Neuronal stem cell (in vitro differentiated cells): ENCODE data around the gene WBP2.
"Not testable (repeated sequence)": the region's sequence is repeated elsewhere in the genome, so short reads cannot be mapped to it uniquely, and the experiment has no call there.

Experiments
- DNase-seq: peaks from one replicate; pipeline ENCODE4 v3.0.0-alpha.2; 2013; ENCODE audit warnings: low spot score
- H2AFZ ChIP-seq: one replicate; pipeline ENCODE4 v1.6.1; 2013; ENCODE audit warnings: mild to moderate bottlenecking, low read length, inconsistent platforms
- H2AK5ac ChIP-seq: 2 replicates; pipeline ENCODE4 v1.6.1; 2013; ENCODE audit warnings: low read depth, mild to moderate bottlenecking, inconsistent platforms, low read length, moderate library complexity, mixed read lengths
- H2BK120ac ChIP-seq: 2 replicates; pipeline ENCODE4 v1.6.1; 2013; ENCODE audit warnings: low read depth, mild to moderate bottlenecking, inconsistent platforms, low read length, moderate library complexity, mixed read lengths
- H2BK12ac ChIP-seq: one replicate; pipeline ENCODE4 v1.6.1; 2013; ENCODE audit warnings: low read length, inconsistent platforms
- H2BK15ac ChIP-seq: 2 replicates; pipeline ENCODE4 v1.6.1; 2013; ENCODE audit warnings: mild to moderate bottlenecking, low read length, inconsistent platforms, mixed read lengths
- H2BK5ac ChIP-seq: one replicate; pipeline ENCODE4 v1.6.1; 2013; ENCODE audit warnings: inconsistent platforms, mild to moderate bottlenecking, low read length, moderate library complexity
- H3K14ac ChIP-seq: one replicate; pipeline ENCODE4 v1.6.1; 2013; ENCODE audit warnings: low read length, inconsistent platforms
- H3K18ac ChIP-seq: 2 replicates; pipeline ENCODE4 v1.6.1; 2013; ENCODE audit warnings: low read length, inconsistent platforms
- H3K23ac ChIP-seq: 2 replicates; pipeline ENCODE4 v1.6.1; 2013; ENCODE audit warnings: low read depth, mild to moderate bottlenecking, mixed read lengths, low read length, inconsistent platforms; ENCODE audit not compliant: poor library complexity
- H3K27ac ChIP-seq: replicated peaks from 3 replicates; pipeline ENCODE4 v1.5.1; 2013; ENCODE audit warnings: low read length, inconsistent platforms
- H3K27me3 ChIP-seq, 3 experiments: 2 replicates each; pipeline ENCODE4 v1.6.1; 2013; ENCODE audit warnings: low read length in 3 of 3, mild to moderate bottlenecking in 2 of 3, inconsistent platforms in 1 of 3, low read depth in 1 of 3, mixed read lengths in 1 of 3, moderate library complexity in 1 of 3; ENCODE audit not compliant: control insufficient read depth in 3 of 3, insufficient read depth in 3 of 3
- H3K36me3 ChIP-seq, 2 donors: replicated peaks in 1 of 2; 2 replicates each; pipeline ENCODE4 v1.6.1; 2013; ENCODE audit warnings: low read length in 2 of 2; ENCODE audit not compliant: control insufficient read depth in 2 of 2, insufficient read depth in 2 of 2
- H3K4ac ChIP-seq: 2 replicates; pipeline ENCODE4 v1.6.1; 2013; ENCODE audit warnings: inconsistent platforms, mild to moderate bottlenecking, low read length, moderate library complexity
- H3K4me1 ChIP-seq, 2 donors: 1 replicate in 1 of 2; 2 replicates in 1 of 2; pipeline ENCODE4 v1.6.1; 2013; ENCODE audit warnings: low read length in 2 of 2, low read depth in 1 of 2; ENCODE audit not compliant: control insufficient read depth in 2 of 2, insufficient read depth in 1 of 2
- H3K4me2 ChIP-seq: one replicate; pipeline ENCODE4 v1.6.1; 2013; ENCODE audit warnings: mild to moderate bottlenecking, low read length, inconsistent platforms; ENCODE audit not compliant: insufficient read depth, poor library complexity, severe bottlenecking
- H3K4me3 ChIP-seq, 2 donors: 2 replicates each; pipeline ENCODE4 v1.5.1; 2013; ENCODE audit warnings: low read length in 2 of 2, mild to moderate bottlenecking in 2 of 2, inconsistent platforms in 1 of 2, moderate library complexity in 1 of 2
- H3K79me1 ChIP-seq: one replicate; pipeline ENCODE4 v1.6.1; 2013; ENCODE audit warnings: low read depth, mild to moderate bottlenecking, inconsistent platforms, low read length, moderate library complexity
- H3K9ac ChIP-seq: one replicate; pipeline ENCODE4 v1.6.1; 2013; ENCODE audit warnings: mild to moderate bottlenecking, low read depth, low read length, inconsistent platforms; ENCODE audit not compliant: poor library complexity
- H3K9me3 ChIP-seq, 2 donors: replicated peaks in 1 of 2; 2 replicates each; pipeline versions ENCODE3 to v1.6.1; 2013; ENCODE audit warnings: low read length in 2 of 2, mild to moderate bottlenecking in 2 of 2, inconsistent platforms in 1 of 2, low read depth in 1 of 2, mixed read lengths in 1 of 2, moderate library complexity in 1 of 2; ENCODE audit not compliant: control insufficient read depth in 2 of 2, insufficient read depth in 1 of 2
- H4K8ac ChIP-seq: one replicate; pipeline ENCODE4 v1.6.1; 2013; ENCODE audit warnings: low read depth, mild to moderate bottlenecking, inconsistent platforms, low read length, moderate library complexity
- H4K91ac ChIP-seq: one replicate; pipeline ENCODE4 v1.6.1; 2013; ENCODE audit warnings: low read length, low read depth, mild to moderate bottlenecking, inconsistent platforms; ENCODE audit not compliant: poor library complexity
- WGBS, 2 donors: extraction: QIAGEN DNeasy Blood & Tissue Kit; methylation state at CpG; one replicate each; pipeline ENCODE4 v1.1.7; 2013; ENCODE audit warnings: missing lambda C conversion rate in 2 of 2, mixed read lengths in 1 of 2; ENCODE audit not compliant: insufficient read length in 2 of 2, insufficient replicate concordance in 1 of 2; ENCODE audit errors: extremely low coverage in 2 of 2; 5-methylcytosine and 5-hydroxymethylcytosine counted together

WBP2 gene

GRCh38 chr17:75811174-75811573, 44.0 kb downstream of the WBP2 start:
- peaks cover 30% of the 10 kb centered on the region for H3K79me1 ChIP-seq
- no peak overlapping the region for H2BK15ac ChIP-seq
- H3K36me3 ChIP-seq, result peaks cover 54 to 87% of the 10 kb centered on the region in 2 donors
- no peak overlapping the region for H3K4me3 ChIP-seq
- no peak for DNase-seq
- H3K4me1 ChIP-seq, result peaks cover 0 to 3% of the 10 kb centered on the region in 2 donors
- no peak overlapping the region for H4K91ac ChIP-seq
- H2BK12ac ChIP-seq, result no peak overlapping the region
- H3K27ac ChIP-seq, result no peak overlapping the region
- H3K4me2 ChIP-seq, result no peak overlapping the region
- H3K4ac ChIP-seq, result no peak overlapping the region
- H2AFZ ChIP-seq, result no peak overlapping the region
- no peak overlapping the region for H3K23ac ChIP-seq
- WGBS, 2 donors, result no CpG with 5 or more reads among the region's 7 CpGs
- no peak overlapping the region for H3K14ac ChIP-seq
- H3K9me3 ChIP-seq, result peaks cover 0 to 2% of the 10 kb centered on the region in 2 donors
- H4K8ac ChIP-seq, result no peak overlapping the region
- H3K18ac ChIP-seq, result no peak overlapping the region
- H2BK5ac ChIP-seq, result no peak overlapping the region
- no peak overlapping the region for H2AK5ac ChIP-seq
- H2BK120ac ChIP-seq, result no peak overlapping the region
- no peak overlapping the region for H3K9ac ChIP-seq
- H3K27me3 ChIP-seq, result no peaks in the 10 kb centered on the region

- H3K4me3 ChIP-seq, H3K14ac ChIP-seq, H3K27ac ChIP-seq, H3K4me2 ChIP-seq, H3K9me3 ChIP-seq, H2BK5ac ChIP-seq, H4K91ac ChIP-seq, H2BK15ac ChIP-seq, H3K4me1 ChIP-seq, H3K4ac ChIP-seq, H3K23ac ChIP-seq, H2BK12ac ChIP-seq, DNase-seq, H3K27me3 ChIP-seq, H2BK120ac ChIP-seq, H2AK5ac ChIP-seq, H3K18ac ChIP-seq, H3K9ac ChIP-seq, H2AFZ ChIP-seq, H4K8ac ChIP-seq: not testable (repeated sequence)
- Histone ChIP-seq H3K79me1 (peaks cover 30% of the 10 kb centered on the region), H3K36me3 (peaks cover 51 to 83% of the 10 kb centered on the region in 2 donors)
- WGBS, 2 donors, result no CpG with 5 or more reads among the region's 11 CpGs
Measured at GRCh38 chr17:75810756-75811155, 44.4 kb downstream of the WBP2 start.

DNA sequence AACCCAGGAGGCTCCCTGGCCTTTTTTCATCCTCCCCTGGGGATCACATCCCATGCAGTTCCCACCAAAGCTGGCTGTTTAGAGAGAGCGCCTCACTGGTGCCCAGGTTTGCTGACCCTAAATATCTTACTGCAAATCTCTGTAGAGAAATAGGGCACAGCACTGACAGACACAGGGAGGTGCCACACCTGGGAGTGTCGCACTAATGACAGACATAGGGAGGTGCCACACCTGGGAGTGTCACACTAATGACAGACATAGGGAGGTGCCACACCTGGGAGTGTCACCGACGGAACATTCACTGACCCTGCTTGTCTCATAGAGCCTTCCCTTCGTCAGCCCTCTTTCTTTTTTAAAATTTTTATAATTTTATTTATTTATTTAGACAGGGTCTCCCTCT, 44.9 kb downstream of the WBP2 start:
- Histone ChIP-seq H4K91ac (no peak overlapping the region), H3K27me3 (no peaks in the 10 kb centered on the region), H2AK5ac (no peak overlapping the region), H3K4me2 (no peak overlapping the region), H3K79me1 (peaks cover 28% of the 10 kb centered on the region), H3K36me3 (peaks cover 49 to 78% of the 10 kb centered on the region in 2 donors), H3K9ac (no peak overlapping the region), H3K23ac (no peak overlapping the region), H3K4me1 (peaks cover 0 to 3% of the 10 kb centered on the region in 2 donors), H2BK12ac (no peak overlapping the region), H3K4me3 (no peak overlapping the region), H3K18ac (no peak overlapping the region), H2BK120ac (no peak overlapping the region), H4K8ac (no peak overlapping the region), H2BK5ac (no peak overlapping the region), H2BK15ac (no peak overlapping the region), H3K9me3 (peaks cover 0 to under 1% of the 10 kb centered on the region in 2 donors), H2AFZ (no peak overlapping the region), H3K14ac (no peak overlapping the region), H3K4ac (no peak overlapping the region), H3K27ac (no peak overlapping the region)
- DNase-seq, result no peak
- no CpG with 5 or more reads among the region's 5 CpGs for WGBS, 2 donors

DNA sequence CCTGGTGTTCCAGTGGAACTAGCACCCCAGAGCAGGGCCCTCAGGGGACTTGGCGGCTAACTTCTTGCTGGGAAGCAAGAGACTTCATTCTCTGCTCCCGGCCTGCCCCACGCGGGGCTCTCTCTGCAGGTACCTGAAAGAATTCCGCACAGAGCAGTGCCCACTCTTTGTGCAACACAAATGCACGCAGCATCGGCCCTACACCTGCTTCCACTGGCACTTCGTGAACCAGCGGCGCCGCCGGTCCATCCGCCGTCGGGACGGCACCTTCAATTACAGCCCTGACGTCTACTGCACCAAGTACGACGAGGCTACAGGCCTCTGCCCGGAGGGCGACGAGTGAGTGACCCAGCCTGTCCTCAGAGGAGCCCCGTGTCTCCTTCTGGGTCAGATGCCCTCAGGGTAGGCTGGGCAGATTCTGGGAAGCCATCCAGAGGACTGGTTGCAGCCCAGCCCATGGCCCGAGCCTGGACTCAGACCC, 45.5 kb downstream of the WBP2 start:
- Histone ChIP-seq H3K9me3 (no peaks in the 10 kb centered on the region), H3K18ac (no peak overlapping the region)

More for the DNA sequence above, 45.5 kb downstream of the WBP2 start:
- Histone ChIP-seq H3K36me3 (peaks cover 45 to 72% of the 10 kb centered on the region in 2 donors), H4K91ac (no peak overlapping the region), H3K4me2 (no peak overlapping the region), H3K27me3 (no peaks in the 10 kb centered on the region), H3K4ac (no peak overlapping the region), H3K4me1 (no peaks in the 10 kb centered on the region), H2BK15ac (no peak overlapping the region), H3K14ac (no peak overlapping the region), H3K9ac (no peak overlapping the region), H2AFZ (no peak overlapping the region), H3K27ac (no peak overlapping the region), H2BK5ac (peak overlapping the region; percentile 53), H2AK5ac (no peak overlapping the region), H3K23ac (no peak overlapping the region), H4K8ac (no peak overlapping the region), H3K4me3 (no peak overlapping the region), H2BK12ac (no peak overlapping the region), H2BK120ac (no peak overlapping the region), H3K79me1 (peaks cover 23% of the 10 kb centered on the region)
- WGBS, 2 donors, result no CpG with 5 or more reads among the region's 24 CpGs
- DNase-seq, result no peak
